Measurements from ENCODE around the gene JUP.

Gene JUP

DNA sequence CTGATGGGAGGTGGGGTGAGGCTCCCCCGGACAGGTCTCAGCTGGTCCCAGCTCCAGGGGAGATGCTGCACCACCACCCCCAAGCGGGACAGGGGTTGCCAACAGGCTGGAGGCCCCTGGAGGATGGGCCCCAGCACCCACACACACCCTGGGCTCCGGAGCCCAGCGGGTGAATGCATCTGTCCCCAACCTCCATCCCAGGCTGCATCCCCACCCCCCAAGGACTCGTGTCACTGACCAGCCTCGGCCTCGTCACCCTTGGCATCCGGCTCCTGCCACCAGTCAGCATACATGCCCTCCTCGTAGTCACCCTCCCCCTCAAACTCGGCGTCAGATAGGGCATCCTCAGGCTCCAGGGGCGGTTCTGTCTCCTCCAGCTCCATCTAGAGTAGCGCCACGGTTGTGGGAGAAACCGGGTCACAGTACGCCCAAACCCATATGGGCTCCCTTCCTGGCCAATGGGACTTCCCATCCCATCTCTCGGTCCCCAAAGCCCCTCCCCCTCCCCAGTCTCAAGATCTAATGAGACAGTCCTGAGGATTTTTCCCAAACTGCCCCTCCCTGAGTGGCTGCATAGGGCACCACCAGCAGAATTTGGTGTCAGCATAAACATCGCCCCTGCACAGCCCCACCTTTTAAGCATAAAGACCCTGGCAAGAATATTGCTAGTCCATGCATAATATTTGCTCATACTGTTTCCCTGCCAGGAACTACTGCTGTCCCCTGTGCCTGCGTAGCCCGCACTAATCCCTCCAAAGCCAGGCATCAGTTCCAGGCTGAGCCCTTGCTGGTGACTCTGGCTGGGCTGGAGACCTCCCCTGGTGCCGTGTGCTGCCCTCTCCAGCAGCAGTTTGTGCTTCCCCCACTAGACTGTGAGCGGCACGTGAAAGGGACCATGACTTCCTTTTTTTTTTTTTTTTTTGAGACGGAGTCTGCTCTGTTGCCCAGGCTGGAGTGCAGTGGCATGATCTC, 16.8 kb upstream of the JUP start:
- no peaks in the 10 kb centered on the region for H3K9me3 ChIP-seq (ENCODE audit: control insufficient read depth, low read length)
- no peaks in the 10 kb centered on the region for H3K36me3 ChIP-seq (ENCODE audit: control insufficient read depth, insufficient read depth, low read length, severe bottlenecking)
- no peak overlapping the region for H3K9ac ChIP-seq (ENCODE audit: low read length)
- H3K4me1 ChIP-seq (ENCODE audit: control insufficient read depth, insufficient read depth, low read length), result peaks cover 11% of the 10 kb centered on the region
- H3K4me3 ChIP-seq (ENCODE audit: low read length), result no peak overlapping the region
- no peak for DNase-seq (ENCODE audit: low read depth)
- no peaks in the 10 kb centered on the region for H3K27me3 ChIP-seq (replicated peaks; ENCODE audit: control insufficient read depth, insufficient read depth, low read length)

DNA sequence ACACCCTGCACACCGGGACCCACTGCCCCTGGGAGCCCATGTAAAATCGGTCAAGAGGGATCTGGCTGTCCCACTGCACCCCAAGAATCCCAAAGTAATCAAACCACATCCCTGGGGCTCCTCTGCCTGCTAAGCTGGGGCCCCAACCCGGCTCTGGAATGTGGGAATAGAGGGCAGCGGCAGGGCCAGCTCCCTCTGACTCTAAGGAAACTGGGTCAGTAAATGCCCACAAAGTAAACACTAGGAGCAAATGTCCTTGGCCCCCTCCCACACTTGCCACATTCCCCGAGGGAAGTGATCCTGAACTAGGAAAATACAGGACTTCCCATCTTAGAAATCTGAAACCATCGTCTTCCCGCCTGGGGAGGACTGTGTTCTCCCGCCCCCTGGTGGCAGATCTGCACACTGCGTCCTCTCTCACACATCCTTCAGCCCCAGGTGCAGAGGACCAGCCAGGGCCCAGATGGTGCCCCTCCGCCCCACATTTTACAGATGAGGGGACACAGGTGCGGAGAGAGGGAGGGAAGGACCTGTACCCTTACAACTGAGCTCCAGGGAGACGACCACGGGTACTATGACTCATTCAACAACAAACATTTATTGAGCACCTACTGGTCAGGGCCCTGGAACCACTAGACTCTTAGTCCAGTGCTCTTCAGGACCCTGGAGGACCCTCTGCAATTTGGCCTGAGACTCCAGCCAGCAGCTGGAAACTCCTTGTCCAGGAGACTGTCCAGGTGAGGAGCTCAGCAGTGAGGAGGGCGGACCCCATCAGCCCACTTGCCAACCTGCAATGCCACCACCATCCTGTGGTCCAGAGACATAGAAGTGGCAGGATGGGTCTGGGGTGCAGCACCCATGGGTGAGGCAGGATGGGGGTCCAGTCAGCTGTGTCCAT, 15.1 kb upstream of the JUP start:
- Histone ChIP-seq H3K27me3 (replicated peaks; ENCODE audit: control insufficient read depth, insufficient read depth, low read length) (no peaks in the 10 kb centered on the region), H3K9ac (ENCODE audit: low read length) (peak overlapping the region; percentile 27), H3K36me3 (ENCODE audit: control insufficient read depth, insufficient read depth, low read length, severe bottlenecking) (no peaks in the 10 kb centered on the region), H3K4me3 (ENCODE audit: low read length) (peak overlapping the region; percentile 48), H3K4me1 (ENCODE audit: control insufficient read depth, insufficient read depth, low read length) (peaks cover 11% of the 10 kb centered on the region), H3K9me3 (ENCODE audit: control insufficient read depth, low read length) (no peaks in the 10 kb centered on the region)
- peak; percentile 92 for DNase-seq (ENCODE audit: low read depth)

- Histone ChIP-seq H3K9me3 (ENCODE audit: control insufficient read depth, low read length) (no peaks in the 10 kb centered on the region), H3K9ac (ENCODE audit: low read length) (peak overlapping the region; percentile 27), H3K4me1 (ENCODE audit: control insufficient read depth, insufficient read depth, low read length) (peaks cover 11% of the 10 kb centered on the region), H3K27me3 (replicated peaks; ENCODE audit: control insufficient read depth, insufficient read depth, low read length) (no peaks in the 10 kb centered on the region), H3K4me3 (ENCODE audit: low read length) (no peak overlapping the region), H3K36me3 (ENCODE audit: control insufficient read depth, insufficient read depth, low read length, severe bottlenecking) (no peaks in the 10 kb centered on the region)
- peak; percentile 68 for DNase-seq (ENCODE audit: low read depth)
These were observed 14.3 kb upstream of the JUP start for GRCh38 chr17:41800601-41801373.

GRCh38 chr17:41799366-41799765, 12.9 kb upstream of the JUP start:
- Histone ChIP-seq H3K27me3 (replicated peaks; ENCODE audit: control insufficient read depth, insufficient read depth, low read length) (no peaks in the 10 kb centered on the region), H3K4me1 (ENCODE audit: control insufficient read depth, insufficient read depth, low read length) (peaks cover 11% of the 10 kb centered on the region), H3K36me3 (ENCODE audit: control insufficient read depth, insufficient read depth, low read length, severe bottlenecking) (no peaks in the 10 kb centered on the region), H3K9me3 (ENCODE audit: control insufficient read depth, low read length) (no peaks in the 10 kb centered on the region), H3K9ac (ENCODE audit: low read length) (no peak overlapping the region), H3K4me3 (ENCODE audit: low read length) (no peak overlapping the region)
- DNase-seq (ENCODE audit: low read depth), result no peak

GRCh38 chr17:41797377-41797776, 10.9 kb upstream of the JUP start:
- H3K27me3 ChIP-seq (replicated peaks; ENCODE audit: control insufficient read depth, insufficient read depth, low read length), result no peaks in the 10 kb centered on the region
- H3K4me1 ChIP-seq (ENCODE audit: control insufficient read depth, insufficient read depth, low read length), result peaks cover 23% of the 10 kb centered on the region
- H3K9me3 ChIP-seq (ENCODE audit: control insufficient read depth, low read length), result no peaks in the 10 kb centered on the region

GRCh38 chr17:41796121-41796895, 9.8 kb upstream of the JUP start:
- Histone ChIP-seq H3K4me1 (ENCODE audit: control insufficient read depth, insufficient read depth, low read length) (peaks cover 21% of the 10 kb centered on the region), H3K4me3 (ENCODE audit: low read length) (no peak overlapping the region), H3K9me3 (ENCODE audit: control insufficient read depth, low read length) (no peaks in the 10 kb centered on the region), H3K9ac (ENCODE audit: low read length) (no peak overlapping the region), H3K27me3 (replicated peaks; ENCODE audit: control insufficient read depth, insufficient read depth, low read length) (no peaks in the 10 kb centered on the region), H3K36me3 (ENCODE audit: control insufficient read depth, insufficient read depth, low read length, severe bottlenecking) (no peaks in the 10 kb centered on the region)
- DNase-seq (ENCODE audit: low read depth), result no peak

More at GRCh38 chr17:41797377-41797776, 10.9 kb upstream of the JUP start:
- Histone ChIP-seq H3K4me3 (ENCODE audit: low read length) (no peak overlapping the region), H3K36me3 (ENCODE audit: control insufficient read depth, insufficient read depth, low read length, severe bottlenecking) (no peaks in the 10 kb centered on the region), H3K9ac (ENCODE audit: low read length) (no peak overlapping the region)
- no peak for DNase-seq (ENCODE audit: low read depth)

DNA sequence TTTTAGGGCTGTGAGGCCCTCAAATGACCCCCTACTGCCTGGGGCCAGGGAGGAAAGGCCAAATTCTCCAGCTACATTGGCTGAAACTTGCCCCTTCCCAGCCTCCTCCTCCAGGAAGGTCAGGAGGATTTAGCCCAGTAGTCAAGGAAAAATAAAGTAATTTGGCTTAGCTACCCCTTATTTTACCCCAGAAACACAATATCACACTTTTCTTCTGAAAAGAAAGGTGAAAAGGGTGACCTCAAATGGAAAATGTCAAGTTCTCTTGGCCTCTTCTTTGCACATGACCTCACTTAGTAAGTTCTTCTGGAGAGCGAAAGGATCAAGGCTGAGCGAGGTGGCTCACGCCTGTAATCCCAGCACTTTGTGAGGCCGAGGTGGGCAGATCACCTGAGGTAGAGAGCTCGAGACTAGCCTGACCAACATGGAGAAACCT, 8.0 kb upstream of the JUP start:
- H3K4me1 ChIP-seq (ENCODE audit: control insufficient read depth, insufficient read depth, low read length), result peaks cover 12% of the 10 kb centered on the region
- H3K4me3 ChIP-seq (ENCODE audit: low read length), result no peak overlapping the region
- DNase-seq (ENCODE audit: low read depth), result no peak
- no peaks in the 10 kb centered on the region for H3K27me3 ChIP-seq (replicated peaks; ENCODE audit: control insufficient read depth, insufficient read depth, low read length)
- no peaks in the 10 kb centered on the region for H3K9me3 ChIP-seq (ENCODE audit: control insufficient read depth, low read length)
- no peaks in the 10 kb centered on the region for H3K36me3 ChIP-seq (ENCODE audit: control insufficient read depth, insufficient read depth, low read length, severe bottlenecking)
- H3K9ac ChIP-seq (ENCODE audit: low read length), result no peak overlapping the region

DNA sequence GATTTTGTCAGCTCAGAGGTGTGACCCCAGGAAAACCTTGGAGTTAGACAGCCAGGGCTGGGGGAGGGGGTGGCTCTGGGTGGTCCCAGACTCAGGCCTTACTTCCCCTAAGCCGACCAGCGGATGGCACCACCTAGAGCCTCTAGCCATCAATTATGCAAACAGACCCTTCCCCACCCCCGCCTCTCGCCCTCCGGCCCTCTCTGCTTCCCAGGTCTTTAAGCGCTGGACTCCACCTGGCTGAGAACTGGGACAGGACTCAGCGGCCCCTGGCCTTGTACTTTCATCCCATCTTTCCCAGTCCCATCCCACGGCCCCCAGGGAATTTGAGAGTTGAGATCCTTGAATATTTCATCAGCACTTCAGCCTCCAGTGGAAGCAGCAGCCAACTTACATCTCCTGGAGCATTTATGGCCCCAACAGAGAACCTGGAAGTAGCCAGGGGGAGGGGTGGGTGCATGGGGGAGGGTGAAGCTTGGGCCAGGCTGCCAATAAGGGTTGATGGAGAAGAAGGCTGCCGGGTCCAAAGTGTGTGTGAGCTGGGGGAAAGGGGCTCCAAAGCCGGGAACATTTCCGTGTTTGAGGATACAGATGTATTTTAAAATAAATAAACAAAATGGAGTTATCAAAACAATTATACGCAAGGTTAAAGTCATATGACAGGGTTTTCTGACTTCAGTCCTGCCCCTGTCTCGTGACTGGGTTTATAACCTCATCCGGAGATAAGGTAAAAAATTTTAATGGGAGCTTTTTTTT, 7.5 kb upstream of the JUP start:
- no peak for DNase-seq (ENCODE audit: low read depth)

GRCh38 chr17:41792845-41793783, 6.6 kb upstream of the JUP start:
- Histone ChIP-seq H3K27me3 (replicated peaks; ENCODE audit: control insufficient read depth, insufficient read depth, low read length) (no peaks in the 10 kb centered on the region), H3K4me1 (ENCODE audit: control insufficient read depth, insufficient read depth, low read length) (peaks cover 12% of the 10 kb centered on the region), H3K9ac (ENCODE audit: low read length) (no peak overlapping the region), H3K9me3 (ENCODE audit: control insufficient read depth, low read length) (no peaks in the 10 kb centered on the region), H3K4me3 (ENCODE audit: low read length) (no peak overlapping the region), H3K36me3 (ENCODE audit: control insufficient read depth, insufficient read depth, low read length, severe bottlenecking) (no peaks in the 10 kb centered on the region)
- DNase-seq (ENCODE audit: low read depth), result peak; percentile 52

More for the DNA sequence above, 7.5 kb upstream of the JUP start:
- Histone ChIP-seq H3K9me3 (ENCODE audit: control insufficient read depth, low read length) (no peaks in the 10 kb centered on the region), H3K36me3 (ENCODE audit: control insufficient read depth, insufficient read depth, low read length, severe bottlenecking) (no peaks in the 10 kb centered on the region), H3K4me3 (ENCODE audit: low read length) (no peak overlapping the region), H3K27me3 (replicated peaks; ENCODE audit: control insufficient read depth, insufficient read depth, low read length) (no peaks in the 10 kb centered on the region), H3K4me1 (ENCODE audit: control insufficient read depth, insufficient read depth, low read length) (peaks cover 12% of the 10 kb centered on the region), H3K9ac (ENCODE audit: low read length) (no peak overlapping the region)

Measured in adipocyte (in vitro differentiated cells).